H1 (cell line): ENCODE data around the gene LKAAEAR1. TPM values are rescaled to one million over a fixed set of nuclear protein-coding genes. Genes with fewer than 3 reads are reported as not detected.

Experiments
- JUND ChIP-seq: IDR thresholded peaks from 2 replicates; pipeline ENCODE4 v1.6.1; 2011; ENCODE audit warnings: mild to moderate bottlenecking, improper control_type of control experiment, low read length
- polyA plus RNA-seq, 7 experiments: library from polyadenylated mRNA; depleted of rRNA in 3 of 7; stranded (reverse) in 5 of 7; unstranded in 2 of 7; fragments of >200 nt in 5 of 7; fragments of 200-250 nt in 2 of 7; gene quantifications; 1 replicate in 5 of 7; 2 replicates in 1 of 7; 4 replicates in 1 of 7; pipeline versions ENCODE4 v1.2.1 to v1.2.3, GENCODE V29; 2011 to 2013; ENCODE audit warnings: missing spikeins in 2 of 7, mixed read lengths in 2 of 7
- total RNA-seq: library from RNA; stranded (reverse); fragmentation: NEBNext Ultra II Directional; extraction: Animal tissue kit (Norgen Biotek cat#: 25700); gene quantifications from 2 replicates; pipeline ENCODE4 v1.2.1, GENCODE V29; 2021

LKAAEAR1 gene
- total and polyA plus RNA-seq, 2 of the 8 experiments (the other 6 are each of a cell fraction or from before 2014, with no cell fraction given), result 0.41 to 0.53 TPM

- no peak for TF ChIP-seq JUND
These were observed 8.6 kb downstream of the LKAAEAR1 start (continued) for GRCh38 chr20:64075556-64075955.
